Measurements from ENCODE around the gene KAT6B.
"Not testable (repeated sequence)": the region's sequence is repeated elsewhere in the genome, so short reads cannot be mapped to it uniquely, and the experiment has no call there.

Gene KAT6B

DNA sequence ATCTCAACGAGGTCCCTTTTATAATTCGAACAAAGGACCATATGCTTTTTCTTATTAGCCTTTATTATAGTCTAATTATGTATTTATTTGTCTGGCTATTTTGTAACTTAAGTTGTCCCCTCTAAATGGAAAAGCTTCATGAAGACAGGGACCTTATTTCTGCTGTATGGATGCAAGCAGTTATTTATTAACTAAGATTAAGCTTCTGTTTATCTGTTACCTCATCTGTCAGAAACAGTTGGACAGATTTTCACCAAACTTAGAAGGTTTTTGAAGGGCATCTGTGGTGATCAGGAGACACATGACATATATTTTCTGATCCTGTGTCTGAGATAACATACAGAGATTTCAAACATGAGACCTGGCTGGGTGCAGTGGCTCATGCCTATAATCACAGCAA is 43.2 kb downstream of the KAT6B start:
- no peak overlapping the region for H3K4me3 ChIP-seq (ENCODE audit: low read depth, low read length)
- no peak for TF ChIP-seq CTCF (conservative IDR thresholded peaks at IDR 0.05; ENCODE audit: low read depth, low read length)
- no peak for DNase-seq (ENCODE audit: low read depth)

- H3K4me3 ChIP-seq (ENCODE audit: low read depth, low read length): no peak overlapping the region
- no peak for TF ChIP-seq CTCF (conservative IDR thresholded peaks at IDR 0.05; ENCODE audit: low read depth, low read length)
- DNase-seq (ENCODE audit: low read depth): no peak
These were observed 43.8 kb downstream of the KAT6B start for GRCh38 chr10:74870191-74870590.

GRCh38 chr10:74871595-74872382 is 45.4 kb downstream of the KAT6B start:
- TF ChIP-seq CTCF (conservative IDR thresholded peaks at IDR 0.05; ENCODE audit: low read depth, low read length): no peak
- no peak for DNase-seq (ENCODE audit: low read depth)
- H3K4me3 ChIP-seq (ENCODE audit: low read depth, low read length): no peak overlapping the region

DNA sequence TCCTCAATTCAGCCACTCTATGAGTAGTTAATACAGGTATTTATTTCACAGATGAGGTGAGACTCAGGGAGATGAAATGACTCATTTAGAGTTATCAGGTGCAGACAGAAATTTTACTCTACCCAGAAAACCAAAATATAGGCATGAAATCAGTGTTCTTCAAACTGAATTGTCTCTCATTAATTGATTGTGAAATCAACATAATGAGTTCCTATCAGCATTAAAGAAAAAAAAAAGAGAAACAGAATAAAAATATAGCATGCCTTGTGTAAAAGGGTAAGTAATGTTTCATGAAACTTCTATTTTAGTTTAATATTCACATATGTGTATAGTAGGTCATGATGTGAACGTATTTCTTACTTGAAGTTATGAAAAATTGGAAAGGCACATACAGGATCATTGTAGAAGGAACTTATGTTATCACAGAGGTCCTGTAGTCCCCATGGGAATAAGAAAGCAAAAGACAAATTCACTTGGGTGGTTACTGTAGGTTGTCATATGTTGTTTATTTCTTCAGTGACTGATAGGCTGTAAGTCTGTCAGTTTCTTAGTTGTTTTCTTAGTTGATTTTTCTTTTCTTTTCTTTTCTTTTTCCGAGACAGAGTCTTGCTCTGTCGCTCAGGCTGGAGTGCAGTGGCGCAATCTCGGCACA is 47.5 kb downstream of the KAT6B start:
- TF ChIP-seq CTCF (conservative IDR thresholded peaks at IDR 0.05; ENCODE audit: low read depth, low read length): no peak
- no peak overlapping the region for H3K4me3 ChIP-seq (ENCODE audit: low read depth, low read length)
- no peak for DNase-seq (ENCODE audit: low read depth)

- no peak for DNase-seq (ENCODE audit: low read depth)
- no peak overlapping the region for H3K4me3 ChIP-seq (ENCODE audit: low read depth, low read length)
- no peak for TF ChIP-seq CTCF (conservative IDR thresholded peaks at IDR 0.05; ENCODE audit: low read depth, low read length)
These were observed 48.2 kb downstream of the KAT6B start for GRCh38 chr10:74874649-74875048.

DNA sequence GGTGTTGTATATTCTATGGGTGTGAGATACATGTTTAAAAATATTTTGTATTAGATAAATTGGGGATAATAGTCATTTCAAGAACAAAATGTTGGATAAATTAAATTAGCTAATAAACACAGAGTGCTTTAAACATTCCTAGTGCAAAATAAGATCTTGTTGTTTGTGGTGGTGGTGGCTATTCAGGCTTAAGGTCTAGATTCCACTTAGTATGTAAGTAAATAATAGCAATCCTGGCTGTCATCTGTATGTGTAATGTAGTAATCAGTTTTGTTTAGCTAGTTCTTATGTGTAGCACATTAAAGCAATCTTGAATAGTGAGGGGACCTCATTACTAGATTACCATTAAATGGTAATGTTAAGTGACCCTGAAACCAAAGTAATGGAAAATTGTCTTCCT is 48.7 kb downstream of the KAT6B start:
- DNase-seq (ENCODE audit: low read depth): no peak
- H3K4me3 ChIP-seq (ENCODE audit: low read depth, low read length): no peak overlapping the region
- TF ChIP-seq CTCF (conservative IDR thresholded peaks at IDR 0.05; ENCODE audit: low read depth, low read length): no peak

DNA sequence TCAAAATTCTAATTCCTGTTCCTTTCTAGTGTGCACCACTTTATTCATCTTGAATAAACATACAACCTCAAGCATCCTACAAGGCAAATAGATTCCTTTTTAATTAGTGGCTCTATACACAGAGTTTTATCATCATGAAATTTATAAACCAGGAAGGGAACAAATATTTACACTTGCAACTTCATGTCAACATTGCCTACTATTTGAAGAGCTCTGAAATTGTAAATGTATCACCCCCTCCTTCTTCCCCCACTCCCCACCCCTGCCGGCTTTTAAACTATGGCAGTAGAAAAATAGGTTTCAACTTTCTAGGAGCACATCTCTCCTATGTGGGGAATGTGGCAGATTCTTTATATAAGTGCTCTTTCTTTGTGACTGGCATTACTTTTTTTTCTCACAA is 49.6 kb downstream of the KAT6B start:
- DNase-seq (ENCODE audit: low read depth): no peak
- no peak for TF ChIP-seq CTCF (conservative IDR thresholded peaks at IDR 0.05; ENCODE audit: low read depth, low read length)
- H3K4me3 ChIP-seq (ENCODE audit: low read depth, low read length): no peak overlapping the region

DNA sequence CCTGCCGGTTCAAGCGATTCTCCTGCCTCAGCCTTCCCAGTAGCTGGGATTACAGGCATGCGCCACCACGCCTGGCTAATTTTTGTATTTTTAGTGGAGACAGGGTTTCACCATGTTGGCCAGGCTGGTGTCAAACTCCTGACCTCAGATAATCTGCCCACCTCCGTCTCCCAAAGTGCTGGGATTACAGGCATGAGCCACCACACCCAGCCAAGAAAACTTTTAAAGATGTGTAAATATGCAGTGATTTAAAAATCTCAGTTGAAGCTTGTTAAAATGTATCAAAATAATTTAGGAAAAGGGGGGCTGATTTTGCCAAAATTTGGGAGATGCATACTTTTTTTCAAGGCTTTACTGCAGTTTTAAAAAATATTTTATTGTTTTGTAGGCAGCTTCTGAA is 50.7 kb downstream of the KAT6B start:
- not testable (repeated sequence) for DNase-seq (ENCODE audit: low read depth); H3K4me3 ChIP-seq (ENCODE audit: low read depth, low read length)

All from choroid plexus epithelial cell (primary cell).